GM12872 (cell line): ENCODE measurements around the gene BCL2.

Experiments used
- CTCF ChIP-seq: IDR thresholded peaks from 3 replicates; pipeline ENCODE4 v1.5.1; 2011; ENCODE audit warnings: low read depth, mild to moderate bottlenecking, low read length, moderate library complexity; ENCODE audit not compliant: insufficient read depth

BCL2 gene

GRCh38 chr18:63286926-63287325 lies 32.6 kb downstream of the BCL2 start:
- no peak for TF ChIP-seq CTCF

- no peak for TF ChIP-seq CTCF
These were observed 34.5 kb downstream of the BCL2 start for GRCh38 chr18:63284827-63285733.

GRCh38 chr18:63284173-63284799 lies 35.3 kb downstream of the BCL2 start:
- no peak for TF ChIP-seq CTCF

DNA sequence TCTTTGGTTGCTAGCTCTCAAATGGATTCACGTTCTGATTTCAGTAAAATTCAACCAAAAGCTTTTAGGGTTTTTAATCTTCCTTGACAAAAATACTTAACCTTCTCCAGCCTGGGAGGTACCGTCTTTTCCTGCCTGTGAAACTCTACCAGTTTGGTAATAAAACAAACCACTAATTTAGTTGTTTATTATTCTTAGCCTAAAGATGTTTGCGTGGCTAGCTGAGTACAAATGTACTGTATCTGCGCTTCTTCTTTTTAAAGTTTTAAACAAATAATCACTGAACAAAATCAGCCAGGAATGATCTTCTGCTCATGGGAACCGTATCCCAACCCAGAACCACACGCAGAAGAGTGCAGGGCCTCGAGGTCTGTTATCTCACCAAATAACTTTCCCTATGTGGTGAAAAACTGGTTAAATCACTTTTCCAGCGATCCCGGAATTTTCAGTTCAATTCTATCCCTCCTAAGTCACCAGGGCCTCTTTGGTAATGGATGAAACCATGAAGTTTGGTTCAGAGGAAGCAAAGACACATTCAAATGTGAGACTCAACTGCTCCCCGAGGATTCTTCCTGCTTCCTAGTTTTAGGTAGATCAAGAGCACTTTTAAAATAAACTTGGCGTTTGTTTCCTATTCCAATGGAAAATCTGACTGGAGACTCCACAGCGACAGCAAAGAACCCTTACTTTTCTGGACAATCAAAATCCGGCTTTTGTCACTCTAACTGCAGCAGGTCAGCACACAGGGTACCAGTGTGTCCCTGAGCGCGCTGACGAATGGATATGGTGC lies 36.1 kb downstream of the BCL2 start:
- no peak for TF ChIP-seq CTCF

- TF ChIP-seq CTCF: no peak
These were observed 36.8 kb downstream of the BCL2 start for GRCh38 chr18:63282793-63283192.

DNA sequence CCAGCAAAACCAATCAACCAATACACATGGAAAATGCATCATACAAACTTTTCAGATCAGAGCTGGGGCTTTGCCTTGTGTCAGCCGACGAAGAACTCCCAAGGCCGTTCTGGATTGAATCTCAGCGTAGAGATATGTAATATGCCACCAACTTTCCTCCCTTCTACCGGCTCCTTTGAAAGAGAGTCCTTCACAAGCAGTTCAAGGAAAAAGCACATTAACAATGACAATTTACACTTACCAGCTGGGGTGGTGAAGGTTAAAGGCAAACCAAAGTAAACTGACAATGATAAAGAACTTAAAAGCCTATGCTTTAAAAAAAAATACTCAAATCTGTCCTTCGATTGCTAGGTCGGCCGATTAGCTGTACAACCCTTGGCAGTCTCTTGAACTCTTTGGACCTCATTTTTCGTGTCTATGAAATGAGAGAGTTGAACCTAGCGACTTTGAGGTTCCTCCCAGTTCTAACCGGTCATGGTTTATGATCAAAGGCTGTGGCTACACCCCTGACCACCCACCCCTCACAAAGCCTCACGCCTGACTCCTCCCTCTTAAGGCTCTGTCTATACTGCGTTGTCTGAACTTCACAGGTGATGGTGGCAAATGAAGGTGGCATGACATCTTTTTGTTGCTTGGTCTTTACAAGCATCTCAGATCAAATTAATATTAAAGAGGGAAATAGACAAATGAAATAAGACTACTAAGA lies 46.2 kb downstream of the BCL2 start:
- TF ChIP-seq CTCF: no peak
